ENCODE results near the gene THYN1. TPM values are rescaled to one million over a fixed set of nuclear protein-coding genes. Genes with fewer than 3 reads are reported as not detected.

The THYN1 gene
- total RNA-seq, 4 donors from 2014 or later: 16.1 to 39.3 (median 33.2) TPM

- in situ Hi-C loops (cut with MboI; ENCODE audit: low pct_ligation_motif_present in 1 of 4, low pct_unique_long_range_greater_than_20kb in 1 of 4, low sequenced_read_pairs in 3 of 4) (no loop called here), intact Hi-C loops (cut with DNase I; ENCODE audit: low total_unique reads) (no loop called here)
- 61 to 62% methylated on average over 3 of the region's 3 CpGs for WGBS, 2 donors (ENCODE audit: low coverage in 1 of 2)
- TF ChIP-seq POLR2A (IDR thresholded peaks at IDR 0.05) (no peak), EP300 (IDR thresholded peaks at IDR 0.05; ENCODE audit: low read depth) (no peak), CTCF (IDR thresholded peaks at IDR 0.05) (no peak), POLR2AphosphoS5 (IDR thresholded peaks at IDR 0.05) (no peak)
- H3K4me3 ChIP-seq: peak overlapping the region; percentile 66 to 100 (median 79)
- H3K9me3 ChIP-seq: no peaks in the 10 kb centered on the region
- no peak overlapping the region for H3K27ac ChIP-seq
- peaks cover 0 to 8% (median 0%) of the 10 kb centered on the region in 4 donors for H3K36me3 ChIP-seq
- H3K4me1 ChIP-seq: peaks cover 6 to 22% (median 19%) of the 10 kb centered on the region in 4 donors
- DNase-seq: no peak
- no peaks in the 10 kb centered on the region for H3K27me3 ChIP-seq
These were observed 1.5 kb upstream of the THYN1 start for GRCh38 chr11:134254433-134255183.

GRCh38 chr11:134252346-134253187, 585 bp downstream of the THYN1 start:
- intact Hi-C loops (cut with DNase I; ENCODE audit: low total_unique reads): no loop called here
- 3 to 10% methylated on average over 15 to 27 of the region's 27 CpGs for WGBS, 2 donors (ENCODE audit: low coverage in 1 of 2)

GRCh38 chr11:134250675-134251074, 2.5 kb downstream of the THYN1 start:
- Histone ChIP-seq H3K4me3 (no peak overlapping the region), H3K36me3 (peaks cover 0 to 5% (median 3%) of the 10 kb centered on the region in 4 donors), H3K9me3 (no peaks in the 10 kb centered on the region), H3K4me1 (peaks cover 6 to 22% (median 19%) of the 10 kb centered on the region in 4 donors), H3K27ac (no peak overlapping the region), H3K27me3 (no peaks in the 10 kb centered on the region)
- in situ Hi-C loops (cut with MboI; ENCODE audit: low pct_ligation_motif_present in 1 of 4, low pct_unique_long_range_greater_than_20kb in 1 of 4, low sequenced_read_pairs in 3 of 4) (no loop called here), intact Hi-C loops (cut with DNase I; ENCODE audit: low total_unique reads) (no loop called here)
- no peak for TF ChIP-seq POLR2A (IDR thresholded peaks at IDR 0.05)
- TF ChIP-seq EP300 (IDR thresholded peaks at IDR 0.05; ENCODE audit: low read depth): no peak
- no peak for TF ChIP-seq POLR2AphosphoS5 (IDR thresholded peaks at IDR 0.05)
- no peak for TF ChIP-seq CTCF (IDR thresholded peaks at IDR 0.05)
- no peak for DNase-seq
- 89 to 100% methylated on average over 2 of the region's 2 CpGs for WGBS, 2 donors (ENCODE audit: low coverage in 1 of 2)

More at GRCh38 chr11:134252346-134253187, 585 bp downstream of the THYN1 start:
- in situ Hi-C loops (cut with MboI; ENCODE audit: low pct_ligation_motif_present in 1 of 4, low pct_unique_long_range_greater_than_20kb in 1 of 4, low sequenced_read_pairs in 3 of 4): no loop called here
- TF ChIP-seq POLR2A (IDR thresholded peaks at IDR 0.05): no peak
- TF ChIP-seq CTCF (IDR thresholded peaks at IDR 0.05): no peak
- no peak for TF ChIP-seq EP300 (IDR thresholded peaks at IDR 0.05; ENCODE audit: low read depth)
- TF ChIP-seq POLR2AphosphoS5 (IDR thresholded peaks at IDR 0.05): no peak
- Histone ChIP-seq H3K36me3 (peaks cover 0 to 5% (median 3%) of the 10 kb centered on the region in 4 donors), H3K27ac (peak overlapping the region; percentile 69 to 82 (median 78)), H3K4me3 (peak overlapping the region; percentile 27 to 100 (median 79)), H3K27me3 (no peaks in the 10 kb centered on the region), H3K9me3 (no peaks in the 10 kb centered on the region), H3K4me1 (peaks cover 6 to 22% (median 19%) of the 10 kb centered on the region in 4 donors)
- no peak for DNase-seq

GRCh38 chr11:134250246-134250645, 2.9 kb downstream of the THYN1 start:
- WGBS, 2 donors (ENCODE audit: low coverage in 1 of 2): 88 to 100% methylated on average over 1 to 3 of the region's 3 CpGs
- no peak overlapping the region for H3K27ac ChIP-seq
- in situ Hi-C loops (cut with MboI; ENCODE audit: low pct_ligation_motif_present in 1 of 4, low pct_unique_long_range_greater_than_20kb in 1 of 4, low sequenced_read_pairs in 3 of 4) (no loop called here), intact Hi-C loops (cut with DNase I; ENCODE audit: low total_unique reads) (no loop called here)
- no peak for DNase-seq
- no peaks in the 10 kb centered on the region for H3K27me3 ChIP-seq
- H3K4me1 ChIP-seq: peaks cover 6 to 22% (median 19%) of the 10 kb centered on the region in 4 donors
- TF ChIP-seq EP300 (IDR thresholded peaks at IDR 0.05; ENCODE audit: low read depth): no peak
- no peak for TF ChIP-seq POLR2AphosphoS5 (IDR thresholded peaks at IDR 0.05)
- no peak for TF ChIP-seq CTCF (IDR thresholded peaks at IDR 0.05)
- TF ChIP-seq POLR2A (IDR thresholded peaks at IDR 0.05): no peak
- H3K36me3 ChIP-seq: peaks cover 0 to 5% (median 3%) of the 10 kb centered on the region in 4 donors
- H3K4me3 ChIP-seq: no peak overlapping the region
- H3K9me3 ChIP-seq: no peaks in the 10 kb centered on the region

All from transverse colon (tissue), 4 donors.